Stomach (tissue), 4 donors: ENCODE data around the gene TRAF3IP3.

ENCODE experiments used
- EP300 ChIP-seq: sonication (generic); formaldehyde crosslinking; IDR thresholded peaks from one replicate; pipeline ENCODE4 v1.6.1; 2017; ENCODE audit warnings: antibody characterized with exemption
- POLR2A ChIP-seq, 4 donors: fragments of 450-650 bp; IDR thresholded peaks; one replicate each; pipeline ENCODE4 v1.6.1; 2016; ENCODE audit warnings: antibody characterized with exemption in 4 of 4, control low read depth in 2 of 4, mild to moderate bottlenecking in 1 of 4, moderate library complexity in 1 of 4
- POLR2AphosphoS5 ChIP-seq, 3 donors: sonication (generic); formaldehyde crosslinking; IDR thresholded peaks; one replicate each; pipeline ENCODE4 v1.6.1; 2016; ENCODE audit warnings: antibody characterized with exemption in 3 of 3
- TF ChIP-seq, protein P1 (sequence below), 7 experiments: fragments of 450-650 bp in 4 of 7; fragments of 200-600 bp in 3 of 7; sonication (generic) in 3 of 7; IDR thresholded peaks; one replicate each; pipeline ENCODE4 v1.5.1; 2016 to 2019; ENCODE audit warnings: antibody characterized with exemption in 7 of 7, control low read depth in 2 of 7, mild to moderate bottlenecking in 1 of 7

DNA sequence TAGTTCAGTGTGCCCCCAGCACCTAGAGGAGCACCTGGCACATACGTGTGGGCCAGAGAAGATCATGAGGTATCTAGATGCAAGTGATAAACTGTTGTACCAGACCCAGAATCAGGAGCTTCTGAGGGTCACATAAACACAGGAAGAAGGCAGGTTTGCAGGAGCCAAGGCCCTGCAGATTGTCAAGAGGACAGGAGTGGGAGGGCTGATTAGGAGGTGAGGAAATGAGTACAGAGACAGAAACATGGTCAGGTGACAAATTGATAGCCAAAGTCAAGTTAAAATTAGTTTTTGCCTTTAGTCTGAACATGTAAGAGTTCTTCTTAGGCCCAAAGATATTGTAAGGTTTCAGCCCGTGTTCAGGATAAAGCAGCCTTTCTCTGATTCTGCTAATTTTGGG, 14.0 kb upstream of the TRAF3IP3 start:
- TF ChIP-seq, protein P1, sequence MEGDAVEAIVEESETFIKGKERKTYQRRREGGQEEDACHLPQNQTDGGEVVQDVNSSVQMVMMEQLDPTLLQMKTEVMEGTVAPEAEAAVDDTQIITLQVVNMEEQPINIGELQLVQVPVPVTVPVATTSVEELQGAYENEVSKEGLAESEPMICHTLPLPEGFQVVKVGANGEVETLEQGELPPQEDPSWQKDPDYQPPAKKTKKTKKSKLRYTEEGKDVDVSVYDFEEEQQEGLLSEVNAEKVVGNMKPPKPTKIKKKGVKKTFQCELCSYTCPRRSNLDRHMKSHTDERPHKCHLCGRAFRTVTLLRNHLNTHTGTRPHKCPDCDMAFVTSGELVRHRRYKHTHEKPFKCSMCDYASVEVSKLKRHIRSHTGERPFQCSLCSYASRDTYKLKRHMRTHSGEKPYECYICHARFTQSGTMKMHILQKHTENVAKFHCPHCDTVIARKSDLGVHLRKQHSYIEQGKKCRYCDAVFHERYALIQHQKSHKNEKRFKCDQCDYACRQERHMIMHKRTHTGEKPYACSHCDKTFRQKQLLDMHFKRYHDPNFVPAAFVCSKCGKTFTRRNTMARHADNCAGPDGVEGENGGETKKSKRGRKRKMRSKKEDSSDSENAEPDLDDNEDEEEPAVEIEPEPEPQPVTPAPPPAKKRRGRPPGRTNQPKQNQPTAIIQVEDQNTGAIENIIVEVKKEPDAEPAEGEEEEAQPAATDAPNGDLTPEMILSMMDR (IDR thresholded peaks at IDR 0.05) = no peak
- TF ChIP-seq POLR2AphosphoS5 (IDR thresholded peaks at IDR 0.05) (no peak), EP300 (no peak), POLR2A (IDR thresholded peaks at IDR 0.05) (no peak)
